ENCODE data around the gene RAB11FIP4.
A peak's percentile ranks its signal among the peaks of the same experiment; 100 is the strongest.

The RAB11FIP4 gene

DNA sequence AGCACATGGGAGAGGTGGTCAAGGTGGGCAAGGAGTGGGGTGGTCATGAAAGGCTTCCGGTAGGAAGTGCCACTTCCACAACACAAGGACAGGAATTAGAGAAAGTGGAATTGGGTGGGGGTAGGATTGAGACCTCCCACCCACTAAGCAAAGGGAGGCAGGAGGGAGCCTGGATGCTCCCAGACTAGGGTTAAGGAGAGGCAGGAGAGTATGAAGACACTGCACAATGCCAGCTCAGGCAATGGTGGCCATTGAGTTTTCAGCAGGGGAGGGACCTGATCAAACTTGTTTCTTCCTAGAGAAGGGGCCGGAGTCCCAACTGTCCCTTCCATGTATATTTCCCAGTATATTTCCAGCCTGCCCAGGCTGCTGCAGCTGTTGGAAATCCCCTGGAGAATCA, 3.1 kb upstream of the RAB11FIP4 start:
- DNase-seq = no peak

DNA sequence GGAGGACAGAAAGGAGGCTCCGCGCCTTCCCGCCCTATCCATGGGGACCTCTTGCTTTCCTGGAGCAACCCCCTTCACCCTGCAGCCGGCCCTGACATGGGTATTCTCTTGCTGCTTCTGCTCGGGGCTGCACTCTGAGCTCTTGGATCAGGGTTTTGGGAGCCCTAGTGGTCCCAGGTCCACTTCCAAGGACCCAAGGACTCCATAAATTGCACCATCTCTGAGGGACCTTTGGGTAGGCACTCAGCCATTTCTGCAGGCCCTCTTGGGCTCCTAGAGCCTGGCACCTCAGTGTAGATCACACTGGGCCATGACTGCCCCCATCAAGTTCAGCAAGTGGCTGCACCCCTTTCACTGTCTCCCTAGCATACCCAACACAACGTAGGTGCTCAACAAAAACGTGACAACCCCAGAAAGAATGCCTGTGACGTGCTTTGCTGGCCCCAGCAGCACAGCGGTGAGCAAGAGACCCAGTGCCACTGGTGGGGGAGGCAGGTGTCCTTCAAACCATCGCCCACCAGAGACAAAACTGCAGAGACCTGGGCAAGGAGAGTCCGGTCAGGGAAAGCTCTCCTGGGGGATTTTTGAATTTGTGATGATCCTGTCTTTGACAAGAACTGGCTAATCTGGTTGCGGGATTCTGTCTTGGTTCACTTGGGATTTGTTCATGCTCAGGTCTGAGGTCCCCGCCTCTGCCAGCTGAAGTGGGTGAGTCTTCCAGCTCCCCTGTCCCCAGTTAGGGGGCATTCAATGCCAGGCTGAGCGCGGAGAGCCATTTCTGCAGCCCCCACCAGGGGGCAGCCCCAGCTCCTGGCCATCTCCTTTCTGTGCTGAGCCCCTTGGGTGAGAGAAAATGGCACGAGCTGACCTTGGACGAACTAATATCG, 2.5 kb upstream of the RAB11FIP4 start:
- DNase-seq = peak; percentile 27

DNA sequence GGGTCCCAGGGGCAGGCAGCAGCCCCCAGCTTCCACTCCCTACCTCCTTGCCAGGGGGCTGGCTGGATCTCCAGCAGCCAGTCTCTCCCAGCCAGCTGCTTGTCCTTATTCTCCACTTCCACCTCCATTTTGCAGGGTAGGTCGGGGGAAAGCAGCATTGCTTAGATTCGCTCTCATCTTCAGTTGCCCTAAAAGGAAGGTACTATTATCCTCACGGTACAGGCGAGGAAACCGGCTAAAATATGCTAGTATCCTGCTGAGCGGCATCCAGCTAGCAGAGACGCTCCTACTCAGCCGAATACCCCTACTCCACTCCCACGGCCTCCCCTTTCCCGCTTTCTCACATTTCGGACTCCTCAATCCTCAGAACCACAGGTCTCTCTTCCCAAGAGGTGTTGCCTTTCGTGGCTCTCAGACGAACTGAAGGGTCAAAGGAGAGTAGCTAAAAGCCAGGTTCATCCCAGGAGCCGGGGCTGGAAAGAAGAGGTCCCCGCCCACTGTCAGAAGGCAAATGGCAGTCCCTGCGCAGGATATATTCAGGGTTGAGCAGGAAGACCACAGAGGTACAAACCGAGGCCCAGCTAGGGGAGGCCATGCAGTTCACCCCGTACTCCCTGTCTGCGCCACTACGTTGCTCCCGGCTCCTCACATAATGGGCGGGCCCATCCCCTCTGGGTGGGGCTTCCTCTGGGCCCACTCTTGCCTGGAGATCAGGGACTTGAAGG, 1.7 kb upstream of the RAB11FIP4 start:
- no peak for DNase-seq

DNA sequence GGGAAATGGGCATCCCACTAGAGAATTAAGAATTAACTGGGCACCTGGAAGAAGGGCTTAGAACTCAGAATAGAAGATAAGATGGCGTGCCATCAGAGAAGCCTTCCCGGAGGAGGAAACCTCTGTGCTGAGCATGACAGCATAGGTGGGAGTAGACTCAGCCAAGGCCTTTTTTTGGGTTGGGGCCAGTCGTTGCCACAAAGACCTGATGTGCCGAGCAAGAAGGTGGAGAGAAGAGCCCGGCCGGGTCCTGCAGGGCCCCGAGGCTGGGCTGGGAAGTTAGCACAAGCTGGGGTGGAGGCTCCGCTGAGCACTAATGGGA, 1.1 kb upstream of the RAB11FIP4 start:
- DNase-seq = no peak

DNA sequence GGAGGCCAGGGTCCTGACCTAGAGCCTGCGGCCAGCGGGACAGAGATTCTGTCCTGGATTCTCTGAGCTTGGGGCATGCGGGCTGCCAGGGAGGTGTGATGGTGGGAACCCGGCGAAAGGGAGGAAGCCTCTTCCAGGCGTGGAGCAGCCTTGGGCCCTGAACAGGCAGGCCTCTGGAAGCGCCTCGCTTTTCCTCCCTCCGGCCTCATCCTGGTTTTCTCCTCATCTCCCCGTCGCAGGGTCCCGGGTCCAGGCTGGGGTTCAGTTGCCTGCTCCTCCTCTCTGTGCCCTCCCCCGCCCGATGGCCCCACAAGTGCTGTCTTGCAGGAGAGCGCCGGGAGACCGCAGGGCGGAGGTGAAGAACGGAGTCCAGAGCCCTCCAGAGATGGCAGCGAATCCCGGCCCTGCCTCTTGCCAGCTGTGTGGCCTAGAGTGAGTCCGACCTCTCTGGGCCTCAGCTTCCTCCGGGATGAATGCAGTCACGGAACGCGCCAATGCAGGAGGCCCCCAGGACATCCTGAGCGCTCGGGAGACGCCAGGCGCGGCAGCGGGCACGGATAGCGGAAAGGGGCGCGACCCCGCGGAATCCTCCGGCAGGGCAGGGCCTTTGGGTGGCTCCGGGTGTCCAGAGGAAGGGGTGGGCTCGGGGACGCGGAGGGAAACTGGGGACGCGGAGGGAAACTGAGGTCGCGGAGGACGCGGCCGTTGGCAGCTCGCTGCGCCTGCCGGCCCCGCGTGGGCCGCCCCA, 553 bp upstream of the RAB11FIP4 start:
- DNase-seq = no peak

DNA sequence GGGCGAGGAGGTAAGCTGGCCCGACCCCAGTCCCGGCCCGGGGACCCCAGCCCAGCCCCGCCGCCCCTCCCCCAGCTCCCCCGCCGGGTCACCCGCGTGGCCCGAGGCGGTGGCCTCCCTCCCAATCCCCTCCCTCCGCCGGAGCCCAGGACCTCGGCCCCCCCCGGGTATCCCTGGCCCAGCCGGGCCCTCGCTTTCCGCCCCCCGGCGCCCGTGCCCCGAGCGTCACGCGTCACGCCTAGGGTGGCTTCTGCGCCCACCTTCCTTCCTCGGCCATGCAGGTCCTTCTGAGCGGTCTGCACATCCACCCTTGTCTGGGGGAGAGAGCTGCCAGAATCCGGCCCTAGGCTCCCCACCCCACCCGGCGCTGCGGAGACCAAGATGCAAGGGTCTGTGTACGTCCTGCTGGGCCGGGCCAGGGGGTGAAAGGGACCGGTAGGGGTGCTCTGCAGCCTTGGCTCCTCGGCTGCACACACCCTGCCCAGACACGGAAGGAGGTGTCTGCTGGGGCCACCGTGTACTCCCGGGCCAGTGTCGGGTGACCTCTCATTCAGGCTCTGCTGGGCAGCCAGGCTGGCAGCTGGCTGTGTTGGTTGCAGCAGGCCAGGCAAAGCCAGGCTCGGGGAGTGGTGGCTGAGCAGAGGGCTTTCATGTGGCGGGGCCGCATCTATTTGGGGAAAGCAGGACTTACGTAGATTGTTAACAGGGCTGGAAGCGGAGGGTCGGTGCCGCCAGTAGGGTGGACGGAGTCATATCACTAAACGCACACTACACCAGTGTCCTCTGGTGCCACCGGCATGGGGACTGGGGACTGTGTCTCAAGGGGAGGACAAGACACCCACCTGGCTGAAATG, 754 bp downstream of the RAB11FIP4 start:
- no peak for DNase-seq

DNA sequence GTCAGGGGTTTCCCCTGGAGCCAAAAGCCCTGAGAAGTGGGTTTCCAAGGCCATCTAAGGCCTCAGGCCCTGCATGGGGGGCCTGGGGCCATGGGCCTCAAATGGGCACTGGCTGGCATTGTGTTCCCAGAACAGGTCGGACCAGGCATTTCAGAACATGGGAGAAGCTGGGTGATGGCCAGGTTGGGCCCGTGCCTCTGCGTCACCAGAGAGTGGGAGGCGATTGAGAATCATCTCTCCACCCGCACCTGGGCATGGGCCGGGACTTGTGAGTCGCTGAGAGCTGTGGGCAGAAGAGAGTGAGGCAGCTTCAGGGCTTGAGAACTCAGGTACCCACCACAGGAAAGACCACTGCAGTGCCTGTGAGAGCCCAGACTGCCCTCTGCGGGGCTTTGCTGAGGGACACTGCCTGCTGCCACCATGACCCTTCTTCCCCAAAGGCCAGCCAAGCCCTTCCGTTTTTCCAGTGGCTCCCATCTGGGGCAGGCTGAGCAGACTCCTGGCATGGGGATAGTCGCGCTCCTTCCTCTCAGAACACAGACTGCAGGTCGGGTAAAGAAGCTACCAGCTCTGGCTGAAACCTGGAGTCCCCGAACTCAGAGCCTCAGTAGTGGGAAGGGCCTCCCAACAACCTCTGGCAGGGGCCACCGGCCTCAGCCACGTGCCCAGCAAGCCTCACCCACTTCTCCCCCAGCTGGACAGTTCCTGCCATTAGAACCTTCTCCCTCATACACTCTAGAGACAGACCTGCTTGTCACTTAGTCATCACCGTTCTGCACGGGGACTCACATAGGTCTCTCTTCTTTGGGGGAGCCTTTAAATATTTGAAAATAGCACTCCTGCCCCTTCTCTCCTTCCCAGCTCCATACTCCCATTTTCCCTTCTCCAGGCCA, 1.6 kb downstream of the RAB11FIP4 start:
- DNase-seq = no peak

DNA sequence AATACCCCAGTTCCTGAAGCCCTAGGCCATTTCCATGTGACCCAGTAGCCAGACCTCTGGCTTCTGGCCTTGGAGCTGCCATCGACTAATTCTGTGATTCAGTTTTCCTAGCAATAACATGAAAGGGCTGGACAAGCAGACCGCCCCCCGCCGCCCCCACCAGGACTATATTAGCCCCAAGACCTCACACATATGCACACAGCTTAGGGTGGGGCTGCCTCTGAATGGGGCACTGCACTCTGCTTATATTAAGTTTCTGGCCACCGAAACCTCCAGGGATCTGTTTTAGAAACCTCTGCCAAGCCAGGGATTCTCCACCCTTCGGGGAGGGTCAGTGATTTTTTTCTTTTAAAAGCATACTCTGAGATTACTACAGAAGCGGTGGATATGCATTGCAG, 2.3 kb downstream of the RAB11FIP4 start:
- no peak for DNase-seq

DNA sequence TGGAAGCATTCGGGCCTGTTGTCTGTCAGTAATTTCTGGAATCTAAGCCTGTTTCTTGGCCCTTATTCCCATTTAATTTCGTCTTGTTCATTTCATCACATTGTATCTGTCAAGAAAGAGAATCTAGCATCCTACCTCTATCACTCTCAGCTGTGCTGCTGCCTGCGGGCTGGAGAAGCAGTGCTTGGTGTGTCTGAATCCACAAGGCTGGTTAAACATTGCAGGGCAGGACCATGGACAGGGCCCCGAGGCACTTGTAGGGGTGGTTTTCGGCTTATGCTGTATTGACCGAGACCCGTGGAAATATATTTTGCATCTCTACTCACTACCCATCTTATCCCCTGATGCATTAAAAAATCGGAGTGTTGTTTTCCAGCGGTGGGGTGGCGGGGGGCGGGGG, 3.1 kb downstream of the RAB11FIP4 start:
- DNase-seq = peak; percentile 38

DNA sequence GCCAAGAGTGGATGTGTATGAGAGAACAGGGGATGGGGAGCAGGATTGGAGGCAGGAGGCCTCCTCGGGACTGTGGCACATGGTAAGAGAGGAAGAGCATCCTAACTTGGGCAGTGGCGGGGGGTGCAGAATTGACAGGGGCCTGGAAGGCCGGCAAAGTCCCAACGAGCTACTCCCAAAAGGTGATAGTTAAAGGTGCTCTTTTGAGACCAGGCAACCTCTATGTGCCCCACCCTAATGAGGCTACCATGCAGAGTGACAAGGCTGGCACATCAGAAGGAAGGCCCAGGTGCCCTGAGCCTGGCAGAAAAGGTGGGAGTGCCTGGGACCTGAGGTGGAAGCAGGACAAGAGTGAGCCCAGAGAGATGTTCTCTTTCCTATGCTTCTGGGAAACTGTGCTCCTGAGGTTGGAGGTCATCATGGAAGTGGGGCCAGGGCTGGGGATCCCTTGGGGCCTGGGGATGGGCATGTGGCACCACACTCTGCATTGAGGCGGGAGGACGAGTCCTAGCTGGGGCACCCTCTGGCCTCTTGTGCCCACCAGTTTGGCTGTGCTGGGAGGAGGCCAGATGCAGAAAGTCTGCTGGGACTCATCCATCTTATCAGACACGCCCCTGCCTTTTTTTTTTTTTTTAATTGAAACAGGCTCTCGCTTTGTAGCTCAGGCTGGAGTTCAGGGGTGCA, 5.9 kb downstream of the RAB11FIP4 start:
- DNase-seq = no peak

DNA sequence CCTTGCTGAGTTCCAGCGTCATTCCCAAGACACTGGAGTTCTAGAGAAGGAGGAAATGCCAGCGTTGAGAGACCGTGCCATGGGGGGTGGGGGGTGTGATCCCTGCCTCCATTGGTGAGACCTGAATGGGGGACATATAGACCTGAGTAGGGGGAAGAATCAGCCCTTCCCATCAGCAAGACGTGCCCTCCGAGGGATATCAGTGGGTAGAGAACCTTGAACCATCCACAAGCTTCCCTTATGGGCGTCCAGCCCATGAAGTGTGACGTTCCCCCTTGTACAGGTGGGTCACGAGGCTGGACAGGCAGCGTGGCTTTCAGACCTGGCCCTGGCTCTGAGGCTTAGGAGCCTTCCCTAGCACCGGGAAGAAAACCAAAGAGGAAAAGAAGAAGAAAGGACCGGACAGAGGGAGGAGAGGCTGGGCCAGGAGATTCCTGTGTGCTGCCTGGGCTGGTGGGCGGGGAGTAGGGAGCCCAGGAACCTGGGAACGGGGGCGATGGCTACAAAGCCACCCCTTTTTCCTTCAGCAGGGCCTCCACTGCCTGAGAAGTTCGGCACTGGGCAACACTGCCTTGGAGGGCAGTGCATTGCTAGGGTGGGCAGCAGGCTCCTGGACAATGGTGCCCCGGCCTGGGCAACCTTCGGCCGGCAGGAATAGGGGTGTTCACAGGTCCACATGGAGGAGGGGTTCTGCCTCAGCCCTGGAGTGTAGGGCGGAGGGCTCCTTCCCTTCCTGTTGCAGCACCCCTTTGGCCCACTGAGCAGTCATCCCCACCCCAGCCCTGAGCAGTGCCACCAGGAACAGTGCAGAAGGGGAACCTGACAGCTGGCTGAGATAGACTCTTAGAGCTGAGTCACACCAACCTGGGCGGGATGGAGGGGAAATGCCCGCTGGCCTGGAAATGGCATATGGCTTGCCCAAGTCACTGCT, 7.2 kb downstream of the RAB11FIP4 start:
- no peak for DNase-seq

DNA sequence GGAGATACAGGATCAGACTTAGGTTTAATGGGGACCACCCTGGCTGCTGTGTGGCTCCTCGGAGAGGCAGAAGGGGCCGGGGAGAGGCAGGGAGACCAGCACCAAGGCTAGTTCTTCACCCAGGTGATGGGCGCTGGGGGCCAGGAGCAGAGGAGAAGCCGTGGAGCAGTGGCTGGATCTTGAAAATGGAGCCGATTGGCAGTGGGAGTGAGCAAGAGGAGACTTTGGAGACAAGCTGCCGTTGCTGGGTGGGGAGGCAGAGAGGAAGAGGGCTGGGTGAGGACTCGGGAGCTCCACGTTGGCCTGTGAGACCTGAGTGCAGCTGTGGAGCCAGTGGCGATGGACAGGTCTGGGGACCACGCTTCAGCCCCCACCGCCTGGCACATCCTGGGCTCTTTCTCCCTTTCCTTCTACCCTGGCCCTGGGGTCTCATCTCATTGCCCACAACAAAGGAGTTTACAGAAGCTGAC, 9.0 kb downstream of the RAB11FIP4 start:
- no peak for DNase-seq

DNA sequence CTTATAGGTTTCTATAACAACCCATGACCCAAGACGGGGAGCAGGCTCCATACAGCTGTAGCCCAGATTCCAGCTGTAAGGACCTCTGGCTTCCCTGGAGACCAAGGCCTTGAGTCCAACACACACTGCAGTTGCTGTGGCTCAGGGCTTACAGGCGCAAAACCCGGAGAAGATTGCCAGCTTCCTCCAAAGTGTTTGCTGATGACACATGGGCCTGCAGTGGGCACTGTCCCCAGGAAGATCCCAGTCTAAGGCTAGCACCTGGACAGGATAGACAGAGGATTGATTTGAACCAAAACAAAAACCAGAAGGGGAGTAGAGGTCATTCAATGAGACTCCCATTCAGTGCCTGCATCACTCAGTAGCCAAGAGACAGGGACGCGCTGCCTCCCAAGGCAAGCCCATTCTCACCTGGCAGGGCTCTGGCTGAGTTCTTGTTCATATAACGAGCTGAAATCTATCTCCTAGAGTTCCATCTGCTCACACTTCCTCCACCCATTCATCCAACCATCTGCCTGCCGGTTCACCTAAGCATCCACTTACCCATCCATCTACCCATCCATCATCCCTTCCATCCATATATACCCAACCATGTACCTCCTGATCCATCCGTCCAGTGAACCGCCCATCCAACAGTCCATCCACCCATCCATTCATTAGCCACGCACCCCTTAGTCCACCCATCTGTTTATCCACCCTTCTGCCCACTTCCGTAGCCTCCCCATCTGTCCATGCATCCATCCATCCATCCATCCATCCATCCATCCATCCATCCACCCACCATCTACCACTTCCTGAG, 10.2 kb downstream of the RAB11FIP4 start:
- DNase-seq = no peak

DNA sequence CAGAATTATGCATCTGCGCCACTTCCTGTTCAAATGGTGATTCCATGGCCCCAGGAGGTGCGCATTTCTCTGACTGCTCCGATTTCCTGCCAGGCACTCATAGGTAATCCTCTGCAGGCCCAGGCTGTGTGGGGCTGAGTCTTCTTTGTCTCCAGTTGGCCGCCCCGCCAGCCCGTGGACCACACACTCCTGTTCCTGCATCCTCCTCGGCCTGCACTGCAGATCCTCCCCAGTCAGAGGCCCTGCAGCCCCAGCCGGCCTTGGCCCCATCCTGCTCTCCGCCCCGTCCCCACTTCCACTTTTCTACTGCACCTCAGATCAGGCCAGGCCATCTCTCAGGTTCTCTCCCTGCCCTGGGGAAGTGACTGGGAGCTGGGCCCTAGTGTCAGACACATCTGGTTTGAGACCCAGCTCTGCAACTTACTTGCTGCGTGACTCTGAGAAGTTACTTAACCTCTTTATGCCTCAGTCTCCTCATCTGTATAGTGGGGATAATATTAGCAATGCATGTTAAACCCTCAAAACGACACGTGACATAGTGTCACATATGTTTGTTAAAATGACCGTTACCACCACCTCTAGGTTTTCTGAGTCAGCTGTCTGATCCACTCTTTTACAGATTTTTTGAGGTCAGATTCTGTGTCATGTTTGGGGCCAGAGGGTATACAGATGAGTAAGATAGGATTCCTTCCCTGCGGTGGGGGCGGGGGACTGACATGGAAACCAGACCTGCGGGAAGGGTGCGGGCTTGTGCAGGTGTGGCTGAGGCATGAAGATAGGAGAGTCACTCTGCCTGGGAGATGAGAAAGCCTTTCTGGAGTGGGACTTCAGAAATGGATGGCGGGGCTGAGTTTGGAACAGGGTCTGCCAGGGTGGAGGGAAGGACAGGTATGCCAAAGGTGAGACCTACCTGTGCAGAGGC, 12.8 kb downstream of the RAB11FIP4 start:
- no peak for DNase-seq

DNA sequence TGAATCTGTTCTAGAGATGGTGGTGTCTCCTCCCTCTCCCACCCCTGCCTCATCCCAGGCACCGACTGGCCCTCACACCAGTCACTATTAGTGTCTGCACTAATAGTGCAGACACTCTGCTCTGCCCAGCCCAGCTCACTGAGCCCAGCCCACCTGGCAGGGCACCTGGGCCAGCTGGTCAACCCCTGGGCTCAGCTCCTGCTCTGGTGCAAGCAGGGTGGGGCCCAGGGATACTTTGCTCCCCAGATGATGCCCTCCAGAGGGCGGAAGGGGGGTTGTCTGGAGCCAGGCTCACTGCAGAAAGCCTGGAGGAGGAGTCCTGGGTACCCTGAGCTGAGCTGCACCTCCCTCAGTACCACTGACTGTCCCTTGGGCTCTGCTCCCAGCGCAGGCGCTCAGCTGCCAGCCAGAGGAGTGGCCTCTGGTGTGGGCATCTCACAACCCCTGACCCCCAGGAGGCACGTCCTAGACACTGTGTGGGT, 14.5 kb downstream of the RAB11FIP4 start:
- DNase-seq = no peak

DNA sequence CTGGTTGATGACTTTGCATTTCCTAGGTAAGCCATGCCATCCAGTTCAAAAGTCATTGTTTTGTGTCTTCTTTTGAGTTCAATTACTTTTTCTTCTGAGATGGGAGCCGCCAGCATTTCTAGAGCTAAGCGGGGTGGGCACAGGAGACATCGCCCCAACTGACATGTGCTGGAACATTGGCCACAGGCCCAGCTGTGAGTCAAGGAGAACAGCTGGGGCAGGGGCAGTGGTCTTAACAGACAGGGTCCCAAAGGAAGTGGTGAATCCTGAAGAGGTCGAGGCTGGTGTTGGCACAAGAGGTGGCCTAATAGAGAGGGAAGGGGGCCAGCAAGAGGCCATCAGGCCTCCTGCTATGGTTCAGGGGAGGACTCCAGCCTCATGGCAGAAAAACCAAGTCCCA, 17.1 kb downstream of the RAB11FIP4 start:
- no peak for DNase-seq

DNA sequence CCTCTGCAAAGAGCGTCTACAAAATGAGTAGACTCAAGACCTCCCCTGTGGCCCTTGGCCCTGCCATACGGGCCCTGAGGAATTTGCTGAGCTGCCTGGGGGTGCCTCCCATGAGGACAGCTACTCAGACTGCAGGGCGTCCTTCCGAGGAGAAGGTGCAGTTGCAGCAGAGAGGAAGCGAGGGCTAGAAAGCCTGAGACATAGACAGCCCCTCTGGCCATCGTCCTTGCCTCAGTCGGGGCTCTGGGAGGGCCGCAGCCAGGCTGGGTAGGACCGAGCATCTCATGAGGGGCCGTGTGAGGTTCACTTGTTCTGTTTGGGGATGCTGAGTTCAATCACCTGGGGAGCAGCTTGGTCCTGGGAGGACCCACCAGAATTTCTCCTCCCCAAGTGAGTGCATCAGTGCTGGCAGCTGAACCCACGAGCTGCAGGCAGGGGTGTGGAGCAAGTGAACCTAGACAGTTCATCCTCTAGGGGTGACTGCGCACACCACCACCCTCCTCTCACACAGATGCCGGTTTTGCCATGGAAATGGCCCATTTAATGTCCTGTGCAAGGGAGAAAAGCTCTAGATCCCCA, 20.3 kb downstream of the RAB11FIP4 start:
- DNase-seq = no peak
